K562 (cell line): Measurements from ENCODE around the gene SMS. TPM values are rescaled to one million over a fixed set of nuclear protein-coding genes. Genes with fewer than 3 reads are reported as not detected.
A peak's percentile ranks its signal among the peaks of the same experiment; 100 is the strongest.

ENCODE experiments used
- ATAC-seq: fragments of 200-7000 bp; cut with Tn5 transposase; 3 replicates; pipeline ENCODE4 v1.9.1; 2020; ENCODE audit warnings: moderate library complexity
- BruUV-seq: library from RNA; stranded (reverse); fragments of 400-500 nt; replicated peaks from 2 replicates; lab custom pipeline; 2021; lab: Mats Ljungman, UMichigan
- CTCF ChIA-PET: fragments of 300-600 bp; formaldehyde crosslinking; extraction: SDS; loops from one replicate; lab custom pipeline; 2021; ENCODE audit warnings: low intra/inter-chr PET ratio; lab: Yijun Ruan, JAX
- POLR2A ChIA-PET: fragments of 300-600, 350-650 bp; sonication (Branson Sonifier 250); formaldehyde crosslinking; extraction: SDS; loops from one replicate; lab custom pipeline; 2021; ENCODE audit warnings: antibody characterized with exemption, inconsistent platforms; lab: Yijun Ruan, JAX
- DNase-seq, 4 experiments: peaks; one replicate each; pipeline versions ENCODE4 v3.0.0 to v3.0.0-alpha.2; 2011 to 2018; ENCODE audit warnings: low spot score in 3 of 4, mixed read lengths in 3 of 4; ENCODE audit errors: extremely low read depth in 1 of 4
- FAIRE-seq: peaks from 2 replicates; lab custom pipeline; 2011; peaks lifted over from hg19 to GRCh38; lab: Jason Lieb, UNC
- H2AFZ ChIP-seq: 2 replicates; pipeline ENCODE4 v1.6.0; 2011; ENCODE audit warnings: low read depth, low read length, control low read depth, inconsistent platforms
- H3K27ac ChIP-seq: fragments of 200-600 bp; 3 replicates; pipeline ENCODE4 v1.8.0; 2011; ENCODE audit warnings: low read depth, mild to moderate bottlenecking, control low read depth, inconsistent platforms, low read length, moderate library complexity, mixed read lengths; ENCODE audit errors: extremely low read depth
- H3K27me3 ChIP-seq, 2 experiments: fragments of 300-600 bp in 1 of 2; 2 replicates in 1 of 2; 3 replicates in 1 of 2; pipeline versions ENCODE4 v1.6.0 to v1.8.0; 2011; ENCODE audit warnings: inconsistent platforms in 2 of 2, low read length in 2 of 2, mild to moderate bottlenecking in 1 of 2, mixed read lengths in 1 of 2, moderate library complexity in 1 of 2; ENCODE audit not compliant: control insufficient read depth in 2 of 2, insufficient read depth in 2 of 2
- H3K36me3 ChIP-seq: fragments of 300-600 bp; 3 replicates; pipeline ENCODE4 v1.8.0; 2011; ENCODE audit warnings: mild to moderate bottlenecking, low read length, inconsistent platforms; ENCODE audit not compliant: control insufficient read depth, insufficient read depth
- H3K4me1 ChIP-seq, 2 experiments: fragments of 200-600 bp in 1 of 2; replicated peaks in 1 of 2; 2 replicates in 1 of 2; 3 replicates in 1 of 2; pipeline versions ENCODE4 v1.5.1 to v1.8.0; 2011; ENCODE audit warnings: inconsistent platforms in 2 of 2, low read length in 2 of 2, mild to moderate bottlenecking in 1 of 2, mixed read lengths in 1 of 2, moderate library complexity in 1 of 2; ENCODE audit not compliant: control insufficient read depth in 2 of 2, insufficient read depth in 2 of 2
- H3K4me2 ChIP-seq: 2 replicates; pipeline ENCODE4 v1.6.1; 2011; ENCODE audit warnings: low read length, control low read depth, inconsistent platforms, mixed read lengths; ENCODE audit not compliant: insufficient read depth
- H3K4me3 ChIP-seq: fragments of 200-600 bp; sonication (generic), shearing (Covaris generic); 2 replicates; pipeline ENCODE4 v1.5.1; 2016; ENCODE audit warnings: control low read depth, inconsistent platforms
- H3K79me2 ChIP-seq: fragments of 200-600 bp; 3 replicates; pipeline ENCODE4 v1.8.0; 2011; ENCODE audit warnings: low read length, inconsistent platforms; ENCODE audit not compliant: control insufficient read depth, insufficient read depth
- H3K9ac ChIP-seq, 2 experiments: 2 replicates each; pipeline versions ENCODE4 v1.6.0 to v1.6.1; 2011; ENCODE audit warnings: low read depth in 2 of 2, low read length in 2 of 2, control low read depth in 1 of 2, inconsistent platforms in 1 of 2, mild to moderate bottlenecking in 1 of 2, mixed read lengths in 1 of 2; ENCODE audit not compliant: insufficient read depth in 1 of 2
- H3K9me1 ChIP-seq: one replicate; pipeline ENCODE4 v1.6.0; 2011; ENCODE audit warnings: inconsistent platforms, mild to moderate bottlenecking, low read length, moderate library complexity; ENCODE audit not compliant: control insufficient read depth, insufficient read depth
- H3K9me3 ChIP-seq: replicated peaks from 2 replicates; pipeline ENCODE4 v1.5.1; 2011; ENCODE audit warnings: low read depth, low read length, inconsistent platforms; ENCODE audit not compliant: control insufficient read depth, insufficient read depth
- H4K20me1 ChIP-seq: replicated peaks from 2 replicates; pipeline ENCODE4 v1.6.1; 2011; ENCODE audit warnings: low read length, inconsistent platforms, mixed read lengths; ENCODE audit not compliant: control insufficient read depth, insufficient read depth
- ARID1B ChIP-seq: fragments of 450-650 bp; IDR thresholded peaks from 2 replicates; pipeline ENCODE4 v1.6.1; 2016; ENCODE audit warnings: antibody characterized with exemption, mild to moderate bottlenecking, inconsistent platforms
- C11orf30 ChIP-seq: fragments of 450-650 bp; IDR thresholded peaks from 2 replicates; pipeline ENCODE4 v1.6.1; 2016; ENCODE audit warnings: low read depth, mild to moderate bottlenecking
- CEBPB ChIP-seq: fragments of 450-650 bp; IDR thresholded peaks from 2 replicates; pipeline ENCODE4 v1.6.1; 2016; ENCODE audit warnings: missing genetic modification characterization, missing compliant biosample characterization
- MAFK ChIP-seq: IDR thresholded peaks from 2 replicates; pipeline ENCODE4 v1.6.1; 2011; ENCODE audit warnings: low read length, improper control_type of control experiment
- MAZ ChIP-seq, 2 experiments: fragments of 450-650 bp in 1 of 2; sonication (generic) in 1 of 2; formaldehyde crosslinking; IDR thresholded peaks in 1 of 2; conservative IDR thresholded peaks in 1 of 2; 2 replicates each; pipeline versions ENCODE4 v1.4.0 to v1.5.0; 2020; ENCODE audit warnings: mild to moderate bottlenecking in 1 of 2, missing genetic modification reagents in 1 of 2
- POLR2AphosphoS2 ChIP-seq: IDR thresholded peaks from 2 replicates; pipeline ENCODE4 v1.6.1; 2012; ENCODE audit warnings: low read length, improper control_type of control experiment
- RFX7 ChIP-seq: fragments of 250-450 bp; sonication (Bioruptor Pico); IDR thresholded peaks from 2 replicates; pipeline ENCODE4 v1.5.1; 2021; ENCODE audit warnings: mild to moderate bottlenecking
- SRSF3 ChIP-seq: fragments of 200-400 bp; formaldehyde crosslinking; IDR thresholded peaks from 2 replicates; pipeline ENCODE4 v1.6.1; 2016; ENCODE audit warnings: mild to moderate bottlenecking, low read length, moderate library complexity; ENCODE audit not compliant: insufficient read depth
- SRSF7 ChIP-seq: fragments of 200-400 bp; formaldehyde crosslinking; optimal IDR thresholded peaks from 2 replicates; pipeline ENCODE3; 2017; ENCODE audit warnings: mild to moderate bottlenecking, low read depth, low read length
- ZBTB40 ChIP-seq, 2 experiments: fragments of 450-650 bp in 1 of 2; sonication (generic) in 1 of 2; formaldehyde crosslinking in 1 of 2; IDR thresholded peaks; 2 replicates each; pipeline versions ENCODE4 v1.7.1 to v1.9.0; 2016 to 2022; ENCODE audit warnings: inconsistent platforms in 1 of 2, mild to moderate bottlenecking in 1 of 2, missing genetic modification reagents in 1 of 2
- WGBS: fragments of 100-300 bp; shearing (Covaris generic); methylation state at CpG from one replicate; pipeline ENCODE4 v1.1.6; 2016; ENCODE audit warnings: low coverage, mixed read lengths; ENCODE audit not compliant: insufficient coverage; ENCODE audit errors: missing lambda C conversion rate; 5-methylcytosine and 5-hydroxymethylcytosine counted together
- in situ Hi-C: fragments of 300-500 bp; cut with MboI; formaldehyde crosslinking; loops from 4 replicates; pipeline ENCODE4 v1.15.0; 2018; ENCODE audit warnings: inconsistent platforms, mixed read lengths
- intact Hi-C: fragments of 100-400 bp; cut with micrococcal nuclease; formaldehyde crosslinking; loops from 2 replicates; pipeline ENCODE4 v1.14.2; 2022
- polyA plus RNA-seq, 8 experiments: library from polyadenylated mRNA; depleted of rRNA in 4 of 8; stranded (reverse) in 5 of 8; unstranded in 3 of 8; fragments of >200 nt; fragmentation: Nextera tagmentation in 2 of 8; fragmentation: Illumina TruSeq in 1 of 8; extraction: Ambion mirVana in 2 of 8; extraction: Trizol in 1 of 8; gene quantifications; 2 replicates each; pipeline versions ENCODE4 v1.2.1 to v1.2.3, GENCODE V29; 2011 to 2014; ENCODE audit warnings: inconsistent platforms in 1 of 8, missing spikeins in 1 of 8
- total RNA-seq, 7 experiments: library from RNA; depleted of rRNA in 6 of 7; stranded (reverse); fragments of >200 nt in 6 of 7; fragmentation: Illumina TruSeq in 2 of 7; extraction: Trizol in 2 of 7; gene quantifications; 2 replicates each; pipeline versions ENCODE4 v1.2.1 to v1.2.3, GENCODE V29; 2011 to 2021; ENCODE audit warnings: low replicate concordance in 1 of 7

The SMS gene
- total and polyA plus RNA-seq, 9 of the 15 experiments (the other 6 are each of a cell fraction or from before 2014, with no cell fraction given): 71.1 to 193 (median 152) TPM

GRCh38 chrX:21996872-21997455 lies 56.5 kb downstream of the SMS start:
- H3K36me3 ChIP-seq: peaks cover 30% of the 10 kb centered on the region; the same call in 2 of the 3 replicates
- no peaks in the 10 kb centered on the region for H3K27me3 ChIP-seq
- DNase-seq: peak in 1 of 4 experiments; percentile 13
- H3K4me2 ChIP-seq: no peak overlapping the region
- no peak overlapping the region for H3K9ac ChIP-seq
- in situ Hi-C loops (no loop called here), intact Hi-C loops (no loop called here)
- ChIA-PET CTCF (no interaction called here), POLR2A (interaction anchor here (0.8 kb wide), 1 partner anchor 29 kb away, joined by 4 read pairs; no protein-coding TSS in a partner anchor)
- H3K27ac ChIP-seq: no peak overlapping the region
- WGBS: 79% methylated on average over 7 of the region's 10 CpGs
- BruUV-seq: no TSS peak
- H3K4me1 ChIP-seq: peaks cover 4 to 6% of the 10 kb centered on the region in 2 experiments; a peak in 3 of 5 replicates
- peak; percentile 81 for ATAC-seq
- H3K9me3 ChIP-seq: no peaks in the 10 kb centered on the region
- no peak overlapping the region for H3K4me3 ChIP-seq
- no peak overlapping the region for H2AFZ ChIP-seq
- H3K79me2 ChIP-seq: no peaks in the 10 kb centered on the region
- no peak for FAIRE-seq
- H3K9me1 ChIP-seq: no peaks in the 10 kb centered on the region
- H4K20me1 ChIP-seq: no peaks in the 10 kb centered on the region
- TF ChIP-seq ZBTB40 (IDR thresholded peaks at IDR 0.05) (no peak), ZBTB40 (CRISPR knock-in tag; IDR thresholded peaks at IDR 0.05) (no peak), ARID1B (0 out of 2 replicates have a peak, but pooled peaks have one; percentile 12), CEBPB (tag) (peak; percentile 44), POLR2AphosphoS2 (no peak), SRSF3 (no peak), SRSF7 (no peak), MAFK (peak; percentile 12; the same call in 1 of the 2 replicates), RFX7 (CRISPR knock-in tag) (no peak), MAZ (CRISPR knock-in tag; conservative IDR thresholded peaks at IDR 0.05 in 1 of 2, IDR thresholded peaks at IDR 0.05 in 1 of 2) (no peak), C11orf30 (peak; percentile 45; the same call in 1 of the 2 replicates)
